HepG2 (cell line): ENCODE measurements around the gene ZNF341.

Experiments
- CTCF ChIP-seq: sonication (generic); formaldehyde crosslinking; IDR thresholded peaks from 2 replicates; pipeline ENCODE4 v1.5.0; 2020; ENCODE audit warnings: mild to moderate bottlenecking, missing genetic modification reagents, moderate library complexity
- NFYB ChIP-seq: sonication (generic); formaldehyde crosslinking; IDR thresholded peaks from 2 replicates; pipeline ENCODE4 v1.4.0; 2020; ENCODE audit warnings: missing genetic modification reagents
- ZNF17 ChIP-seq: sonication (generic); formaldehyde crosslinking; IDR thresholded peaks from 2 replicates; pipeline ENCODE4 v1.5.0; 2020; ENCODE audit warnings: mild to moderate bottlenecking, missing genetic modification reagents

GRCh38 chr20:33840160-33840559 lies 108.4 kb downstream of the ZNF341 start:
- no peak for TF ChIP-seq CTCF (CRISPR knock-in tag)
- no peak for TF ChIP-seq ZNF17 (CRISPR knock-in tag)
- no peak for TF ChIP-seq NFYB
